LoVo (cell line): ENCODE data around the gene MPHOSPH8.
"Not testable (repeated sequence)": the region's sequence is repeated elsewhere in the genome, so short reads cannot be mapped to it uniquely, and the experiment has no call there.

Experiments
- DNase-seq: peaks from one replicate; pipeline ENCODE4 v3.0.0-alpha.2; 2016; ENCODE audit warnings: low spot score

The MPHOSPH8 gene

GRCh38 chr13:19685034-19685433 is 51.6 kb downstream of the MPHOSPH8 start:
- no peak for DNase-seq

- no peak for DNase-seq
Measured at GRCh38 chr13:19685437-19685836, 52.0 kb downstream of the MPHOSPH8 start.

GRCh38 chr13:19691447-19691846 is 58.0 kb downstream of the MPHOSPH8 start:
- not testable (repeated sequence) for DNase-seq

GRCh38 chr13:19695428-19695827 is 62.0 kb downstream of the MPHOSPH8 start:
- no peak for DNase-seq

GRCh38 chr13:19695829-19696228 is 62.4 kb downstream of the MPHOSPH8 start:
- no peak for DNase-seq

- not testable (repeated sequence) for DNase-seq
Measured at GRCh38 chr13:19700963-19701362, 67.5 kb downstream of the MPHOSPH8 start.

GRCh38 chr13:19701619-19702018 is 68.2 kb downstream of the MPHOSPH8 start:
- not testable (repeated sequence) for DNase-seq

- DNase-seq: not testable (repeated sequence)
Measured at GRCh38 chr13:19704256-19704655, 70.8 kb downstream of the MPHOSPH8 start.

- not testable (repeated sequence) for DNase-seq
Measured at GRCh38 chr13:19709039-19709438, 75.6 kb downstream of the MPHOSPH8 start.

GRCh38 chr13:19709782-19710181 is 76.3 kb downstream of the MPHOSPH8 start:
- not testable (repeated sequence) for DNase-seq

- no peak for DNase-seq
Measured at GRCh38 chr13:19713186-19713965, 79.9 kb downstream of the MPHOSPH8 start.

GRCh38 chr13:19720039-19720438 is 86.6 kb downstream of the MPHOSPH8 start:
- no peak for DNase-seq
